ENCODE measurements around the gene ADH5. TPM values are rescaled to one million over a fixed set of nuclear protein-coding genes. Genes with fewer than 3 reads are reported as not detected.

The ADH5 gene
- total and polyA plus RNA-seq, 10 of the 15 experiments (the other 5 are each of a cell fraction or from before 2014, with no cell fraction given), result 48.5 to 159 (median 95.3) TPM

DNA sequence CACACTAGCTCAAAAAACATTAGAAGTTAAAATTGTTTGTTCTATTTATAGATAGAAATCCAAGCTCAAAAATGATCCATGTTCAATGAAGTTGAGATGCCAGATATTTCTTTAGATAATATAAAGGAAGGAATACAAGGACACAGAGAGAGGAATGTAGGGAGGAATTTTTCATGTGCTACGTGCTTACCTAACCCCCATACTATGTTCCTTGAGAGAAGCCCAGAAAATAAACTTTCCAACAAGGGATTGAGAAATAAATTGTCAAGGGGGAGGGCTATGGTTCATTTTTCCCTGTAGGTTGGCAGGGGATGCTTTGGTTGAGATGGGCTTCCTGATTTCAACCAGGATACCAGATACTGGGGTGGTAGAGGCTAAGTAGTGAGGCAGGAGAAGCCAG lies 15.6 kb upstream of the ADH5 start:
- no peak for ATAC-seq
- no peak overlapping the region for H3K4me3 ChIP-seq
- no peak overlapping the region for H3K9ac ChIP-seq (ENCODE audit: control insufficient read depth, insufficient read depth, low read length)
- FAIRE-seq, result no peak
- H3K27ac ChIP-seq (ENCODE audit: control insufficient read depth, insufficient read depth), result no peak overlapping the region
- no peaks in the 10 kb centered on the region for H3K79me2 ChIP-seq (ENCODE audit: control insufficient read depth, insufficient read depth, low read length)
- RAD21 ChIA-PET (ENCODE audit: unreplicated experiment), result interaction anchor here (1.2 kb wide), 1 partner anchor 16 kb away, joined by 3 read pairs; the partner anchor contains the start of gene ADH5
- H4K20me1 ChIP-seq (ENCODE audit: control insufficient read depth, insufficient read depth), result no peaks in the 10 kb centered on the region
- no peak for TF ChIP-seq ZNF217 (IDR thresholded peaks at IDR 0.05)
- no peak for TF ChIP-seq RCOR1 (conservative IDR thresholded peaks at IDR 0.05; ENCODE audit: low read depth, low read length)
- TF ChIP-seq TAF1 (IDR thresholded peaks at IDR 0.05; ENCODE audit: borderline replicate concordance, low read depth, low read length), result no peak
- TF ChIP-seq NR2F1 (conservative IDR thresholded peaks at IDR 0.05), result no peak
- no peak for TF ChIP-seq CBFB (IDR thresholded peaks at IDR 0.05; ENCODE audit: low read depth)
- no peak for TF ChIP-seq GABPA (IDR thresholded peaks at IDR 0.05; ENCODE audit: low read depth)
- TF ChIP-seq NR2C2 (IDR thresholded peaks at IDR 0.05; ENCODE audit: borderline replicate concordance, control insufficient read depth, insufficient read length, low read depth), result no peak
- TF ChIP-seq FOXM1 (IDR thresholded peaks at IDR 0.05; ENCODE audit: low read depth, low read length), result no peak
- TF ChIP-seq ZZZ3 (IDR thresholded peaks at IDR 0.05; ENCODE audit: control insufficient read depth, insufficient read length, low read depth), result no peak
- TF ChIP-seq, protein P1, sequence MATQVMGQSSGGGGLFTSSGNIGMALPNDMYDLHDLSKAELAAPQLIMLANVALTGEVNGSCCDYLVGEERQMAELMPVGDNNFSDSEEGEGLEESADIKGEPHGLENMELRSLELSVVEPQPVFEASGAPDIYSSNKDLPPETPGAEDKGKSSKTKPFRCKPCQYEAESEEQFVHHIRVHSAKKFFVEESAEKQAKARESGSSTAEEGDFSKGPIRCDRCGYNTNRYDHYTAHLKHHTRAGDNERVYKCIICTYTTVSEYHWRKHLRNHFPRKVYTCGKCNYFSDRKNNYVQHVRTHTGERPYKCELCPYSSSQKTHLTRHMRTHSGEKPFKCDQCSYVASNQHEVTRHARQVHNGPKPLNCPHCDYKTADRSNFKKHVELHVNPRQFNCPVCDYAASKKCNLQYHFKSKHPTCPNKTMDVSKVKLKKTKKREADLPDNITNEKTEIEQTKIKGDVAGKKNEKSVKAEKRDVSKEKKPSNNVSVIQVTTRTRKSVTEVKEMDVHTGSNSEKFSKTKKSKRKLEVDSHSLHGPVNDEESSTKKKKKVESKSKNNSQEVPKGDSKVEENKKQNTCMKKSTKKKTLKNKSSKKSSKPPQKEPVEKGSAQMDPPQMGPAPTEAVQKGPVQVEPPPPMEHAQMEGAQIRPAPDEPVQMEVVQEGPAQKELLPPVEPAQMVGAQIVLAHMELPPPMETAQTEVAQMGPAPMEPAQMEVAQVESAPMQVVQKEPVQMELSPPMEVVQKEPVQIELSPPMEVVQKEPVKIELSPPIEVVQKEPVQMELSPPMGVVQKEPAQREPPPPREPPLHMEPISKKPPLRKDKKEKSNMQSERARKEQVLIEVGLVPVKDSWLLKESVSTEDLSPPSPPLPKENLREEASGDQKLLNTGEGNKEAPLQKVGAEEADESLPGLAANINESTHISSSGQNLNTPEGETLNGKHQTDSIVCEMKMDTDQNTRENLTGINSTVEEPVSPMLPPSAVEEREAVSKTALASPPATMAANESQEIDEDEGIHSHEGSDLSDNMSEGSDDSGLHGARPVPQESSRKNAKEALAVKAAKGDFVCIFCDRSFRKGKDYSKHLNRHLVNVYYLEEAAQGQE (IDR thresholded peaks at IDR 0.05; ENCODE audit: low read depth, low read length), result no peak
- no peak for TF ChIP-seq KLF5 (IDR thresholded peaks at IDR 0.05; ENCODE audit: partially characterized antibody)
- TF ChIP-seq NRF1 (conservative IDR thresholded peaks at IDR 0.05; ENCODE audit: low read depth, low read length), result no peak
- no peak for TF ChIP-seq ETV6 (conservative IDR thresholded peaks at IDR 0.05 in 1 of 2, IDR thresholded peaks at IDR 0.05 in 1 of 2; ENCODE audit: borderline replicate concordance in 1 of 2, low read depth in 1 of 2)
- TF ChIP-seq, protein P2, sequence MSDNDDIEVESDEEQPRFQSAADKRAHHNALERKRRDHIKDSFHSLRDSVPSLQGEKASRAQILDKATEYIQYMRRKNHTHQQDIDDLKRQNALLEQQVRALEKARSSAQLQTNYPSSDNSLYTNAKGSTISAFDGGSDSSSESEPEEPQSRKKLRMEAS (IDR thresholded peaks at IDR 0.05; ENCODE audit: low read depth, low read length), result no peak
- no peak for TF ChIP-seq POLR2AphosphoS5 (IDR thresholded peaks at IDR 0.05; ENCODE audit: low read length)
- TF ChIP-seq ATF7 (IDR thresholded peaks at IDR 0.05; ENCODE audit: low read depth), result no peak
- TF ChIP-seq NR2C1 (IDR thresholded peaks at IDR 0.05), result no peak
- in situ Hi-C loops (cut with MboI), result no loop called here
- intact Hi-C loops (cut with micrococcal nuclease; ENCODE audit: unreplicated experiment), result no loop called here
- H3K4me1 ChIP-seq (ENCODE audit: control insufficient read depth, insufficient read depth, low read length), result no peaks in the 10 kb centered on the region
- POLR2A ChIA-PET, result no interaction called here
- WGBS (ENCODE audit: insufficient coverage, insufficient replicate concordance, low lambda C conversion rate, missing lambda C conversion rate), result 0% methylated on average over 1 of the region's 1 CpG
- no peak for DNase-seq (ENCODE audit: low read depth, low spot score)
- no peaks in the 10 kb centered on the region for H3K27me3 ChIP-seq (replicated peaks in 1 of 2; ENCODE audit: control insufficient read depth in 2 of 2, insufficient read depth in 2 of 2, low read length in 1 of 2)
- H2AFZ ChIP-seq (ENCODE audit: control insufficient read depth, low read depth, low read length), result no peak overlapping the region
- no peaks in the 10 kb centered on the region for H3K36me3 ChIP-seq (ENCODE audit: control insufficient read depth in 2 of 2, insufficient read depth in 2 of 2, low read length in 1 of 2)
- no peak overlapping the region for H3K4me2 ChIP-seq (ENCODE audit: control insufficient read depth, insufficient read depth)
- CTCF ChIA-PET, result interaction anchor here (0.6 kb wide), 1 partner anchor 782 kb away, joined by 3 read pairs; no protein-coding TSS in a partner anchor
- no peaks in the 10 kb centered on the region for H3K9me3 ChIP-seq (replicated peaks; ENCODE audit: control insufficient read depth, insufficient read depth, low read length)
- SMC1A ChIA-PET (ENCODE audit: uncharacterized antibody, unreplicated experiment), result interaction anchor here (1.9 kb wide), 1 partner anchor 299 kb away, joined by 6 read pairs; no protein-coding TSS in a partner anchor
- no TSS peak for BruUV-seq (replicated peaks)

Measured in GM12878 (cell line).